Midbrain (tissue), 1 donor: Measurements from ENCODE around the gene DCAF11.
"Not testable (repeated sequence)": the region's sequence is repeated elsewhere in the genome, so short reads cannot be mapped to it uniquely, and the experiment has no call there.

ENCODE experiments used
- DNase-seq: peaks from one replicate; lab custom pipeline; 2025; lab: John Stamatoyannopoulos, UW

DCAF11 gene

GRCh38 chr14:24096545-24097181, 17.9 kb upstream of the DCAF11 start:
- DNase-seq = no peak

- DNase-seq = no peak
Observed at GRCh38 chr14:24098229-24098926, 16.2 kb upstream of the DCAF11 start.

- no peak for DNase-seq
Observed at GRCh38 chr14:24098927-24099813, 15.4 kb upstream of the DCAF11 start.

DNA sequence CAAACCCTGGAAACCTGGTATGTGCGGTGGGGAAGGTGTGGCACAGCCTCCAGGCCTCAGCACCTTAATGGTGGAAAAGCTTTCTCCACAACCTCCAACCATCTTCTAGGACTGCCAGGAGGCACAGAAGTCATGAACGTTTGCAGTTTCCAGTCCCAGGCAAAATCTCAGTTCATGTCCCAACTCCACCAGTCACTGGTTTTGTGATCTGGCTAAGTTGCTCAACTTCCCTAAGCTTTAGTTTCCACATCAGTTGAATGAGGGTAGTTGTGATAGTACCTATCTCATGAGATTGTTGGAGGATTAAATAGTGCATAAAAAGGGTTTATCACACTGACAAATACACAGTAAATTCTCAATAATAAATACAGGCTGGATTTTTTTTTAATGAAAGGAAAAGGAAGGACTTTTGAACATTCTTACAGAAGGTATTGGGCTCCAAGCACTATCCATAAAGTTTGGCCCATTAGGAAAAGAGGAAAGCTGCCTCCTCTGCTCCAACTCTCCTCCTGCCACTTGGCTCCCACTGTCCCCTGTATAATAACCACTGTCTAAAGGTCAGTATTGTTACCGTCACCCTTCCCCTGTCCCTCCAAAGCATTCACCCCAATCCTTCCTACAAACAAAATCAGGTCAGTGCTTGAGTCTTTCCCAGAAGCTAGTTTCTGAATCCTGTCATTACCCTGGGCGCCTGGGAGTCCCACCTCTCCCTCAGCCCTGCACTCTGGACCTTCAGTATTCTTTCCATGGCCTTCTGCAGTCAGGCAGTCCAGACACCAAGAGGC, 14.2 kb upstream of the DCAF11 start:
- DNase-seq = no peak

- no peak for DNase-seq
Observed at GRCh38 chr14:24100982-24101494, 13.5 kb upstream of the DCAF11 start.

DNA sequence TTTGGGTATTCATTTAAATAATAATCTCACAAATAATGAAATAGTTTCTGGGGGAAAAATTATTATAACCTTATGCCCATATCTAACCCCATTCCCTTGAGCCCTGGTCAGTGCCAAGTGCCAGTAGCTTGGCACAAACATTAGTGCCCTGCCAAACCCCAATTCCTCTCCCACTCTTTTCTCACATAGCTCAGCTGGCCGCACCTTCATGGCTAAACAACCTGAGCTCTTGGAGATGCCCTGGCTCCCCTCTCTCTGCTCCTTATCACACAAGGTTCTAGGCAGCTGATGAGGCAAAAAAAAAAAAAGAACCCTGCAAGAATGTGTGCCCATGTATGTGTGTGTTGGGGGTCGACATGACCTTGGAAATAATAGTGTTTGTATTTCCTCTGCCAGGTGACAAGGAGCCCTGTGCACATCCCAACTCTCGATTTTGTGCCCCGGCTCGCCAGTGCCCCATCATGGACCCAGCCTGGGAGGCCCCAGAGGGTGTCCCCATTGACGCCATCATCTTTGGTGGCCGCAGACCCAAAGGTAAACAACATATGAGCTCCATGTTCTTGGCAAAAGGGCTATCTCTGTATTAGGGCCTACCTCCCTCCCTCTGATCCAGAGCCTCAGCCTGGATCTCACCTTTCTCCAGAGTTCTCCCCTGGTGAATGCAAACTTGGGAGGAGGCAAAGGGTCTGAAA, 12.1 kb upstream of the DCAF11 start:
- no peak for DNase-seq

- DNase-seq = no peak
Observed at GRCh38 chr14:24103451-24103850, 11.1 kb upstream of the DCAF11 start.

- DNase-seq = not testable (repeated sequence)
Observed at GRCh38 chr14:24105609-24106239, 8.9 kb upstream of the DCAF11 start.

DNA sequence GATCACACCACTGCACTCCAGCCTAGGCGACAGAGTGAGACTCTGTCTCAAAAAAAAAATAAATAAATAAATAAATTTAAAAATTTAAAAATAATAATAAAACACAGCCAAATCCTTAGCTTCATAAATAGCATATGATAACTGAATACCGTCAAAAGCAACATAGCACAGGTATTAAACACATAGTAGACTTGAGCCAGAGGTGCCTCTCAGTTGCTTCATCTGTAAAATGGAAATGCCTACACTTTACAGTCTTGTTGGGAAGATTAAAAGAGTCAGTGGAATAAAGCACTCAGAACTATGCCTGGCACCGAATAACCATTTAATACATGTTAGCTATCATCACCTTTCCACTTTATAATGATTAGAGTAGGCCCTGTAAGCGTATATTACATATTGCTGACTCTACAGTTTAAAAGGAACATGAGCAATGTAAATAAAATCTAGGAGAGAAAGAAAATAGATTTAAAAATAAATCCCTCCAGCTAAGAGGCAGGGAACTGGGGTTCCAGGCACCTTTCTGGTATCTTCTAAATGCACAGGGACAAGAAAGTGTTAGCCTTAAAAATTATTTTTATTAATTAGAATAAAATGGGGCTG, 7.8 kb upstream of the DCAF11 start:
- DNase-seq = no peak

- DNase-seq = no peak
Observed at GRCh38 chr14:24108336-24108874, 6.2 kb upstream of the DCAF11 start.

DNA sequence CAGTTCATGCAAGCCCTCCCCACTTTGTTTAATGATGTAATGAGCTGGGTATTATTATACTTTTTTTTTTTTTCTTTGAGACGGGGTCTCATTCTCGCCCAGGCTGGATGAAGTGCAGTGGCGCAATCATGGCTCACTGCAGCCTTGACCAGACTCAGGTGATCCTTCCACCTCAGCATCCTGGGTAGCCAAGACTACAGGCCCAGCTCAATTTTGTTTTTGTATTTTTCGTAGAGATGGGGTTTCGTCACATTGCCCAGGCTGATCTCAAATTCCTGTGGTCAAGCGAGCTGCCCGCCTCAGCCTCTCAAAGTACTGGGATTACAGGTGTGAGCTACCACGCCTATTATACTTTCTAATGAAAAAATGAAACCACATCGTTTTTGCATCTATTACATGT, 4.5 kb upstream of the DCAF11 start:
- DNase-seq = no peak

DNA sequence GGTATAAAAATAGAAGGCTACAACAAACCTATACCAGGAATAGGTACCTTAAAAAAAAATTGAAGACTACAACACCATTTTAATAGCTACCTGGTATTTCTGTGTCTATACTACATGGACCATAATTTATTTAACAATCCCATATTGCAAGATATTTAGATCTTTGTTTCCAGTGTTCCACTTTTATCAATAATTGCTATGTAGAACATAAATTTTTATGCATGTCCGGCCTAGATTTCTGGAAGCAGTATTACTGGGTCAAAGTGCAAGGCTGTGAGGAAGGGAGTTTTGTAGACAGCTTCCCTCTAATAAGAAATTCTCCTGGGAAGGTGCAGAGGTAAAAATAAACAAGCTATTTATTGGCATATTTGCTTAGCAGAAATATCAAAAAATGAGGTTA, 4.1 kb upstream of the DCAF11 start:
- DNase-seq = no peak

DNA sequence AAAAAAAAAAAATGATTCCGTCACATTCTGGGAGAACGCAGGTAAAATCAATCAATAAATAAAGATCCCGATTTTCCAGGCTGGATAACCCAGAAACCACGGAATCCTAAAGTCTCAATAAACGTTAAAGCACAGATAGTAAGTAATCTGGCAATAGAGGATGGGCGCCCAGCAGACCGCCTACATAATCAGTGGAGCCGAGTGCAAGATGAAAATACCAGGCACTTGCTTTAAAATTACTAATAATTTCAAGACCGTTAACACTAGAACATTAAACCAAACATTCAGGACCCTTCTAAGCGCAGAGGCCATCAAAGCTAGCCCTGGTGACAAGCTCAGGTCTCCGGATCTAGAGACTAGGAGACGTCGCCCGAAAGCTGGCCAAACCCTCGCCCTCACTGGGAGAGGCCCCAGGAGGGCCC, 1.2 kb upstream of the DCAF11 start:
- no peak for DNase-seq

DNA sequence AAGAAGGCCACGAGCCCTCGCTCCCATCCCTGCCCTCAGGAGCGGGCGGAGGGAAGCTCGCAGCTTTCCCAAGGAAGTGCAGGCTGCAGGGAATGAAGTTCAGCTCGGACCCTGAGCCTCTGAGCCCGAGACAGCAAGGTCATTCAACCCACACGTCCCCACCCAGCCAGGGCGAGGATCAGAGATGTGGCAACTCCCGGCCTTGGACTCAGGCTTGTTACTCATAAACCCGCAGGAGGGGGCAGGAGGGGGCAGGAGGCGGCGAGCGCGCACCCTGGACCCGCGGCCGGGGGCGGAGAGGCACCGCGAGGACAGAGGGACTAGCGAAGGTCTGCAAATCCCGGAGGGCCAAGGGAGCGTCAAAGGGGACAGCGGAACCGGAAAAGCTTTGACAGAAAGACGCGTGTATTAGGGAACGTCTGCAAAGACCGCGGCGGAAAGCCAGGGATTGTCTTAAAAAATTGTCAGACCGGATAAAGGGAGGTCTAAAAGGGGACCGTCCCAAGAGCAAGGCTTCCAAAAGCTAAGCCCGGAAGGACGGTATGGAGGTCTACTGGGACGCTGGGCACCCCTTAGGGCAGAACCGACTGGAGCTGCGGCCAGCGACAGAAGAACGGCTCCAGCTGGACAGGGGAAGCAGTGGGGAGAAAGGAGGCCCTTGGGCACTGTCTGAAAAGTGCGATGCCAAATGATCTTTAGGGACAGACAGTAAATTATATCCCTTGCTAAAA, 611 bp upstream of the DCAF11 start:
- DNase-seq = peak; percentile 92

- no peak for DNase-seq
Observed at GRCh38 chr14:24115422-24116127, 998 bp downstream of the DCAF11 start.

DNA sequence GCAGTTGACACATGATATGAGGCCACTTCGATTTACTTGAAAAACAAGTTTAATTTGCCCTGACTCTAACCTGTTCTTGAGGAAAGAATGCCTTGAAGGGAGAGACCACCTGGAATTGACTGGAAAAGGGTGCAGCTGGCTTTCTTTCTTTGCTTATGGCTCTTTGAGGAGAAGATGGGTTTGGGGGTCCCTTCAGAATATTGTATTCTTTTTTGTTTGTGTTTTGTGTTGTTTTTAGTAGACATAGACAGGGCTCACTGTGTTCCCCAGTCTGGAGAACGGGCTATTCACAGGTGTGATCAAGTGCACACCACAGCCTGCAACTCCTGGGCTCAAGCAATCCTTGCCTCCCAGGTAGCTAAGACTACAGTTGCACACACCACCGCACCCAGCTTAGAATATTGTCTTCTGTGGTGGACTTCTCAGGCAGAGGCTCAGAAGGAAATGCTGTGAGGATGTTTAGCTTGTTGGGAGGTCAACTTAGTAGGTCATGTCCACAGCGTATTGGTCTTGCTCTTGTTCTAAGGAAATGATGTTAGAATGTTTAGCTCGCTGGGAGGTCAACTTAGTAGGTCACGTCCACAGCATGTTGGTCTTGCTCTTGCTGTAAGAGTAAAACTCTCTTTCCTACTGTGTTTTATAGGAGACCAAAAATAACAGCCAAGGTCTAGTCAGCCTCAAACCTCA, 1.7 kb downstream of the DCAF11 start:
- DNase-seq = no peak

GRCh38 chr14:24117179-24117578, 2.6 kb downstream of the DCAF11 start:
- DNase-seq = no peak

DNA sequence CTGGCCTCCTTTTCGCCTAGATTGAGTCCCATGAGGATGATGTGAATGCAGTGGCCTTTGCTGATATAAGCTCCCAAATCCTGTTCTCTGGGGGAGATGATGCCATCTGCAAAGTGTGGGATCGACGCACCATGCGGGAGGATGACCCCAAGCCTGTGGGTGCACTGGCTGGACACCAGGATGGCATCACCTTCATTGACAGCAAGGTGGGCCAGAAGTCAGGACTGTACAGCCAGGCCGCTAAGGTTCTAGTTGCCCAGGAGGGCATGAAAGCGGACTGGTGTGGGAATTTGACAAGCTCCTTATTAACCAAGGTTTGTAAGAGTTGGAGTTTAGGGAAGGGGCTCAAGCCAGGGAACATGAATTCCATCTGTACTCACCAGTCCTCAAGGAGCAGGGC, 5.1 kb downstream of the DCAF11 start:
- no peak for DNase-seq
